Neural progenitor cell (in vitro differentiated cells): ENCODE results near the gene TAGAP. TPM values are rescaled to one million over a fixed set of nuclear protein-coding genes. Genes with fewer than 3 reads are reported as not detected.
"Not testable (repeated sequence)": the region's sequence is repeated elsewhere in the genome, so short reads cannot be mapped to it uniquely, and the experiment has no call there.

Experiments used
- DNase-seq: peaks from one replicate; pipeline ENCODE4 v3.0.0-alpha.2; 2016; ENCODE audit warnings: low spot score
- H2AFZ ChIP-seq: fragments of 200-600 bp; sonication (generic); replicated peaks from 2 replicates; pipeline ENCODE4 v1.6.1; 2016; ENCODE audit warnings: antibody characterized with exemption
- H3F3A ChIP-seq: fragments of 200-600 bp; sonication (generic); 2 replicates; pipeline ENCODE4 v1.6.1; 2016; ENCODE audit warnings: antibody characterized with exemption, low read depth
- H3K27ac ChIP-seq: fragments of 200-600 bp; sonication (generic); 2 replicates; pipeline ENCODE4 v1.5.1; 2016; ENCODE audit warnings: mild to moderate bottlenecking
- H3K27me3 ChIP-seq: fragments of 200-600 bp; sonication (generic); 2 replicates; pipeline ENCODE4 v1.6.1; 2016; ENCODE audit warnings: mild to moderate bottlenecking, moderate library complexity
- H3K36me3 ChIP-seq: fragments of 200-600 bp; sonication (generic); 2 replicates; pipeline ENCODE4 v1.5.1; 2016
- H3K4me1 ChIP-seq: fragments of 200-600 bp; sonication (generic); 2 replicates; pipeline ENCODE4 v1.6.1; 2016; ENCODE audit warnings: mixed run types
- H3K4me2 ChIP-seq: fragments of 200-600 bp; sonication (generic); 2 replicates; pipeline ENCODE4 v1.6.1; 2016
- H3K4me3 ChIP-seq: fragments of 200-600 bp; sonication (generic); 2 replicates; pipeline ENCODE4 v1.5.1; 2016
- H3K79me2 ChIP-seq: fragments of 200-600 bp; sonication (generic); 2 replicates; pipeline ENCODE4 v1.6.1; 2016; ENCODE audit warnings: low read depth
- H3K9ac ChIP-seq: fragments of 200-600 bp; sonication (generic); 2 replicates; pipeline ENCODE4 v1.6.1; 2016
- H3K9me3 ChIP-seq: fragments of 200-600 bp; sonication (generic); 2 replicates; pipeline ENCODE4 v1.5.1; 2016; ENCODE audit warnings: low read depth
- H4K20me1 ChIP-seq: fragments of 200-600 bp; sonication (generic); 2 replicates; pipeline ENCODE4 v1.6.1; 2016; ENCODE audit warnings: low read depth
- H3K27ac Mint-ChIP-seq: 3 replicates; pipeline ENCODE4 v1.8.0; 2021; ENCODE audit warnings: mixed read lengths
- H3K27me3 Mint-ChIP-seq: 2 replicates; pipeline ENCODE4 v1.8.0; 2022; ENCODE audit warnings: low read depth, mild to moderate bottlenecking, inconsistent platforms, moderate library complexity, mixed read lengths; ENCODE audit not compliant: insufficient read depth
- H3K36me3 Mint-ChIP-seq: 3 replicates; pipeline ENCODE4 v1.8.0; 2021; ENCODE audit warnings: mixed read lengths
- H3K4me1 Mint-ChIP-seq: 3 replicates; pipeline ENCODE4 v1.8.0; 2021; ENCODE audit warnings: mixed read lengths
- H3K4me3 Mint-ChIP-seq: 3 replicates; pipeline ENCODE4 v1.8.0; 2021; ENCODE audit warnings: mild to moderate bottlenecking, moderate library complexity, mixed read lengths
- H3K9me3 Mint-ChIP-seq: 3 replicates; pipeline ENCODE4 v1.8.0; 2020; ENCODE audit warnings: mixed read lengths
- EZH2 ChIP-seq: fragments of 200-600 bp; sonication (generic); IDR thresholded peaks from 2 replicates; pipeline ENCODE4 v1.6.1; 2017; ENCODE audit warnings: antibody characterized with exemption, mild to moderate bottlenecking, moderate library complexity
- EZH2phosphoT487 ChIP-seq: fragments of 200-600 bp; sonication (generic); IDR thresholded peaks from 2 replicates; pipeline ENCODE4 v1.6.1; 2017; ENCODE audit warnings: antibody characterized with exemption
- total RNA-seq: library from RNA; depleted of rRNA; stranded (reverse); fragments of >200 nt; gene quantifications from 2 replicates; pipeline ENCODE4 v1.2.3, GENCODE V29; 2015; ENCODE audit warnings: low replicate concordance
- TF ChIP-seq, protein P1 (sequence below): fragments of 200-600 bp; sonication (generic); IDR thresholded peaks from 2 replicates; pipeline ENCODE4 v1.5.1; 2017; ENCODE audit warnings: antibody characterized with exemption, mild to moderate bottlenecking

TAGAP gene
- total RNA-seq, 1 donor from 2014 or later, result not detected

DNA sequence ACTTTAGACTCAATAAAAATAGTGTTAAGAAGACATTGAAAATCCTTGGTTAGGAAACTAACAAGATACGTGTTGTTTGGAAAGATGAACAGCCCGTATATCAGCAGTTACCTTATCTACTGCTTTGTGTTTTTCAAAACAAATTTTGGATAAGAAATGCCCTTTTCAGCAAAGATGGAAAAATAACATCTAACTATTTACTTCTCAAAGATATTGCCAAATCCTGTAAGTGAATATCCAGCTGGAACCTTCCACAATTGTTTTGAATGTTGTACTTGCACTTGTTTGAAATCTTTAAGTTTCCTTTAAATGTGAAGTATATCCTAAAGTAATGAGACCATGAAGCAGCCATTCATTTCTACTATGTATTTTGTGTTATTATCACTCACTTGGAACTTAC, 14.6 kb downstream of the TAGAP start:
- no peaks in the 10 kb centered on the region for H3K36me3 Mint-ChIP-seq

DNA sequence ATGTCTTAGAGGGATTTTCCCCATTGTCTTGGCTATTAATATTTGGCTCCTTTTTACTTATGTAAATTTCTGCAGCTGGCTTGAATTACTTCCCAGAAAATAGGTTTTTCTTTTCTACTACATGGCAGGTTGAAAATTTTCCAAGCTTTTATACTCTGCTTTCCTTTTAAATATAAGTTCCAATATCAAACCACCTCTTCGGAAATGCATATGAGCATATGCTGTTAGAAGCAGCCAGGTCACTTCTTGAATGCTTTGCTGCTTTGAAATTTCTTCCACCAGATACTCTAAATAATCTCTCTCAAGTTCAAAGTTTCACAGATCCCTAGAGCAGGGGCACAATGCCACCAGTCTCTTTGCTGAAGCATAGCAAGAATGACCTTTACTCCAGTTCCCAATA, 19.6 kb downstream of the TAGAP start:
- H3K4me1 Mint-ChIP-seq, H3K9ac ChIP-seq, H3K27ac Mint-ChIP-seq, H3K27ac ChIP-seq, H2AFZ ChIP-seq, H4K20me1 ChIP-seq, H3K4me2 ChIP-seq, H3K4me3 Mint-ChIP-seq, H3K9me3 ChIP-seq, H3F3A ChIP-seq, H3K4me3 ChIP-seq, H3K79me2 ChIP-seq, H3K27me3 Mint-ChIP-seq, H3K4me1 ChIP-seq, H3K27me3 ChIP-seq, H3K36me3 Mint-ChIP-seq, H3K36me3 ChIP-seq, DNase-seq: not testable (repeated sequence)
- peaks cover 20% of the 10 kb centered on the region for H3K9me3 Mint-ChIP-seq

More for the DNA sequence above, 14.6 kb downstream of the TAGAP start:
- Histone ChIP-seq H3K79me2 (no peaks in the 10 kb centered on the region), H3K4me2 (no peak overlapping the region), H3F3A (no peaks in the 10 kb centered on the region), H3K27ac (no peak overlapping the region), H2AFZ (no peak overlapping the region), H3K36me3 (no peaks in the 10 kb centered on the region), H3K27me3 (no peaks in the 10 kb centered on the region), H3K4me1 (no peaks in the 10 kb centered on the region), H4K20me1 (no peaks in the 10 kb centered on the region), H3K4me3 (no peak overlapping the region), H3K9ac (no peak overlapping the region), H3K9me3 (no peaks in the 10 kb centered on the region)
- Mint-ChIP-seq H3K4me1 (no peaks in the 10 kb centered on the region), H3K4me3 (no peak overlapping the region), H3K9me3 (peaks cover 9% of the 10 kb centered on the region), H3K27ac (no peak overlapping the region), H3K27me3 (no peaks in the 10 kb centered on the region)
- TF ChIP-seq, protein P1, sequence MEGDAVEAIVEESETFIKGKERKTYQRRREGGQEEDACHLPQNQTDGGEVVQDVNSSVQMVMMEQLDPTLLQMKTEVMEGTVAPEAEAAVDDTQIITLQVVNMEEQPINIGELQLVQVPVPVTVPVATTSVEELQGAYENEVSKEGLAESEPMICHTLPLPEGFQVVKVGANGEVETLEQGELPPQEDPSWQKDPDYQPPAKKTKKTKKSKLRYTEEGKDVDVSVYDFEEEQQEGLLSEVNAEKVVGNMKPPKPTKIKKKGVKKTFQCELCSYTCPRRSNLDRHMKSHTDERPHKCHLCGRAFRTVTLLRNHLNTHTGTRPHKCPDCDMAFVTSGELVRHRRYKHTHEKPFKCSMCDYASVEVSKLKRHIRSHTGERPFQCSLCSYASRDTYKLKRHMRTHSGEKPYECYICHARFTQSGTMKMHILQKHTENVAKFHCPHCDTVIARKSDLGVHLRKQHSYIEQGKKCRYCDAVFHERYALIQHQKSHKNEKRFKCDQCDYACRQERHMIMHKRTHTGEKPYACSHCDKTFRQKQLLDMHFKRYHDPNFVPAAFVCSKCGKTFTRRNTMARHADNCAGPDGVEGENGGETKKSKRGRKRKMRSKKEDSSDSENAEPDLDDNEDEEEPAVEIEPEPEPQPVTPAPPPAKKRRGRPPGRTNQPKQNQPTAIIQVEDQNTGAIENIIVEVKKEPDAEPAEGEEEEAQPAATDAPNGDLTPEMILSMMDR, result no peak
- no peak for TF ChIP-seq EZH2phosphoT487
- TF ChIP-seq EZH2, result no peak
- no peak for DNase-seq

DNA sequence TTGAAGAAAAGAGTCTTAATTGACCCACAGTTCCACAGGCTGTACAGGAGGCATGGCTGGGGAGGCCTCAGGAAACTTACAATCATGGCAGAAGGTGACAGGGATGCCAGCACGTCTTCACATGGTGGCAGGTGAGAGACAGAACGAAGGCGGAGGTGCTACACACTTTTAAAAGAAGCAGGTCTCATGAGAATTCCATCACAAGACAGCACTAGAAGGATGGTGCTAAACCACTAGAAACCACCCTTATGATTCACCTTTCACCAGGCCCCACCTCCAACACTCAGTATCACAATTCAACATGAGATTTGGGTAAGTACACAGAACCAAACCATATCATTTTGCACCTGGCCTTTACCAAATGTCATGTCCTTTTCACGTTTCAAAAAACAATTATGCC, 20.9 kb downstream of the TAGAP start:
- Histone ChIP-seq H3K9me3 (no peaks in the 10 kb centered on the region), H3K4me1 (no peaks in the 10 kb centered on the region), H3K27me3 (no peaks in the 10 kb centered on the region), H3F3A (no peaks in the 10 kb centered on the region), H2AFZ (no peak overlapping the region), H4K20me1 (no peaks in the 10 kb centered on the region), H3K79me2 (no peaks in the 10 kb centered on the region), H3K4me2 (no peak overlapping the region), H3K27ac (no peak overlapping the region), H3K36me3 (no peaks in the 10 kb centered on the region), H3K4me3 (no peak overlapping the region), H3K9ac (no peak overlapping the region)
- TF ChIP-seq EZH2phosphoT487 (no peak), EZH2 (no peak)
- TF ChIP-seq, protein P1, result no peak
- DNase-seq, result no peak
- Mint-ChIP-seq H3K36me3 (no peaks in the 10 kb centered on the region), H3K9me3 (peaks cover 20% of the 10 kb centered on the region), H3K4me3 (no peak overlapping the region), H3K27me3 (no peaks in the 10 kb centered on the region), H3K27ac (no peak overlapping the region), H3K4me1 (no peaks in the 10 kb centered on the region)

DNA sequence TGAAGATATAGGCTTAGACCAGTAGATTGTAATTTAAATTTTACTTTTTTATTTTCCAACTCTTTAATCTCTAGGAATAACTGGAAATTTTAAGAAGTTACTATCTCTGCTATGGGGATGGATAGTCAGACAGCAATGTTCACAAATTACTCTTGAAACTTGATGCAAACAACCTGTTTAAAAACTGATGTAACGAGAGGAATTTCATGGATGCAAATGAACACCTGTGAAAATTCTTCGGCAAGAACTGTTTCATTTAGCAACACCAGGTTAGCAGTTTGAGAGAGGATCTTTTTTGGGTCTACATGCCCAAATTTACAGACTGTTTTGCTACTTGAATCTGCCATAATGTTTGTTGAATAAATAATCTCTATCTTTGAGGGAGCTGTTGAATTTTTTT, 24.8 kb downstream of the TAGAP start:
- no peak overlapping the region for H3K4me3 Mint-ChIP-seq
- Histone ChIP-seq H4K20me1 (no peaks in the 10 kb centered on the region), H3K4me1 (no peaks in the 10 kb centered on the region), H3K9ac (no peak overlapping the region), H2AFZ (no peak overlapping the region), H3K4me3 (no peak overlapping the region), H3K9me3 (no peaks in the 10 kb centered on the region), H3K27ac (no peak overlapping the region), H3K36me3 (no peaks in the 10 kb centered on the region), H3F3A (no peaks in the 10 kb centered on the region), H3K4me2 (no peak overlapping the region), H3K79me2 (no peaks in the 10 kb centered on the region), H3K27me3 (no peaks in the 10 kb centered on the region)
- TF ChIP-seq EZH2 (no peak), EZH2phosphoT487 (no peak)
- TF ChIP-seq, protein P1, result no peak
- no peaks in the 10 kb centered on the region for H3K4me1 Mint-ChIP-seq
- no peak overlapping the region for H3K27ac Mint-ChIP-seq
- peaks cover 2% of the 10 kb centered on the region for H3K27me3 Mint-ChIP-seq
- DNase-seq, result no peak
- H3K9me3 Mint-ChIP-seq, result peaks cover 10% of the 10 kb centered on the region
- no peaks in the 10 kb centered on the region for H3K36me3 Mint-ChIP-seq
